GM12875 (cell line): Measurements from ENCODE around the gene ANTKMT.

Experiments used
- H3K4me3 ChIP-seq: one replicate; pipeline ENCODE4 v1.5.1; 2011; ENCODE audit warnings: low read depth, low read length, control low read depth
- CTCF ChIP-seq: IDR thresholded peaks from 2 replicates; pipeline ENCODE4 v1.5.1; 2011; ENCODE audit warnings: low read depth, mild to moderate bottlenecking, control low read depth, inconsistent platforms, low read length, moderate library complexity, borderline replicate concordance; ENCODE audit not compliant: insufficient read depth

The ANTKMT gene

DNA sequence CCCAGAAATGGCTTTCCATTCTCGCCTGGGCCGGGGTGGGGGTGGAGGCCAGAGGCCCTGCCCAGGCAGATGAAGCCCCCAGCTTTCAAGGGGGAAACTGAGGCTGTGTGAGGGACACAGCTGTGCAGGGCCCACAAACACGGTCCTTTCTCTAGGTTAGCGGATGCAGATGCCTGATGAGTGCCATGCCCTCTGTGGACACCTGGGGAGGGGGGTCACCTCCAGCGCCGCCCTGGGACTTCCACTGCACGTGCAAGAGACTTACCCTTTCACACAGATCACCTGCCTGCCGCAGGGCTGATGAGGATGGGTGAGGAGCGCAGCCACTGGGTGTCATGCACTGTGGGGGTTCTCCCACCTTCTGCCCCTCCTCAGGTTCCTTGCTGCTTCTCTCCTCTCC, 2.6 kb upstream of the ANTKMT start:
- no peak overlapping the region for H3K4me3 ChIP-seq
- TF ChIP-seq CTCF = no peak

GRCh38 chr16:718922-719321, 2.0 kb upstream of the ANTKMT start:
- TF ChIP-seq CTCF = no peak
- H3K4me3 ChIP-seq = no peak overlapping the region

GRCh38 chr16:719815-720446, 1.0 kb upstream of the ANTKMT start:
- peak overlapping the region; percentile 92 for H3K4me3 ChIP-seq
- TF ChIP-seq CTCF = 0 out of 2 replicates have a peak, but pooled peaks have one; percentile 0

DNA sequence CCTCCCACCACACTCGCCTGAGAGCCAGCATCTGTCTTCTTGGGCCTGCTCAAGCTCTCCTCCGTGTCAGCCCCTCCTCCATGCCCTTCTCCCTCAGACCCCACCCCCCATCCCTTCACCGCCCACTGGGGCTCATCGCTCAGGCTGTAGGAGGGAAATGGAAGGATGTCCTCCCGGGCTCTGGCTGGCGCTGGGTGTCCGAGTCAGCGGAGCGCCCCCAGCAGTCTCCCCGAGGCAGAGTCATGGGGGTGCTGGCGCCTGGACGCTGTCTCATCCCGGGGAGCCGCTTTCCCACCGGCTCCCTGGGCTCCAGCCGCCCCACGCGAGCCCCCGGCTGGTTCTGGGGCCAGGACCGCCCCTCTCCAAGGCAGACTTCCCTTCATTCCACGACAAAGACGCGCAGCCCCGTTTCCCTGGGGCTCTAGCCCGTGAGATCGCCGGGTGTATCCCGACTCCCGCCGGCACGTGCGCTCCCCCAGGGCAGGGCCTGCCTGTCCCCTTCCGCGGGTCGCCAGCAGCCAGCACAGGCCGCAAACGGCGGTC, 428 bp upstream of the ANTKMT start:
- peak; percentile 38; the same call in 1 of the 2 replicates for TF ChIP-seq CTCF
- H3K4me3 ChIP-seq = peak overlapping the region; percentile 92

GRCh38 chr16:721765-722540, 1.0 kb downstream of the ANTKMT start:
- TF ChIP-seq CTCF = no peak
- H3K4me3 ChIP-seq = peak overlapping the region; percentile 92

GRCh38 chr16:722835-723633, 2.1 kb downstream of the ANTKMT start:
- TF ChIP-seq CTCF = no peak
- no peak overlapping the region for H3K4me3 ChIP-seq
